HFF-Myc (cell line): ENCODE data around the gene SLC26A6.

Experiments
- DNase-seq: peaks from one replicate; pipeline ENCODE4 v3.0.0-alpha.2; 2011; ENCODE audit warnings: low read depth; ENCODE audit errors: extremely low read depth
- H3K4me3 ChIP-seq: replicated peaks from 2 replicates; pipeline ENCODE4 v1.5.1; 2011; ENCODE audit warnings: low read depth, mild to moderate bottlenecking, control low read depth, low read length
- TF ChIP-seq, protein P1 (sequence below): IDR thresholded peaks from 2 replicates; pipeline ENCODE4 v1.5.1; 2012; ENCODE audit warnings: mild to moderate bottlenecking, low read depth, low read length, control low read depth; ENCODE audit errors: missing control alignments

SLC26A6 gene

DNA sequence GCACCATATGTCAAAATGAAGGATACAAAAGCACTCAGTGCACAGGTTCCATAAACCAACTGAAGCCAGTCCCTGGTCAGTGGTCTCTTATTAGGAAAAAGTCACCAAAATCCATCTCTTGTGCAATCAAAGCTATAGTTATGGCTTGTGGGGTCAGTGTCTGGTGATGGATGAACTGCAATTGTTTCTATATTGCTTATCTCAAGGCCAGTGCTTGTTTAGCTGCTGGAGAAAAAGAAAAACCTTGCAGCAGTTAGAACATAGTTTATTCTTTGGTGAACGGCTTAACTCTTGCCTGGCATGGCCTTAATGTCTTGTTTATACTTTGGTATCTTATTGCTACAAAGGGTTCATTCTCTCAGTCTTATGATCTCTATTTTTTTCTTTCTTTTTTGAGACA, 23.0 kb downstream of the SLC26A6 start:
- no peak for DNase-seq
- no peak overlapping the region for H3K4me3 ChIP-seq
- TF ChIP-seq, protein P1, sequence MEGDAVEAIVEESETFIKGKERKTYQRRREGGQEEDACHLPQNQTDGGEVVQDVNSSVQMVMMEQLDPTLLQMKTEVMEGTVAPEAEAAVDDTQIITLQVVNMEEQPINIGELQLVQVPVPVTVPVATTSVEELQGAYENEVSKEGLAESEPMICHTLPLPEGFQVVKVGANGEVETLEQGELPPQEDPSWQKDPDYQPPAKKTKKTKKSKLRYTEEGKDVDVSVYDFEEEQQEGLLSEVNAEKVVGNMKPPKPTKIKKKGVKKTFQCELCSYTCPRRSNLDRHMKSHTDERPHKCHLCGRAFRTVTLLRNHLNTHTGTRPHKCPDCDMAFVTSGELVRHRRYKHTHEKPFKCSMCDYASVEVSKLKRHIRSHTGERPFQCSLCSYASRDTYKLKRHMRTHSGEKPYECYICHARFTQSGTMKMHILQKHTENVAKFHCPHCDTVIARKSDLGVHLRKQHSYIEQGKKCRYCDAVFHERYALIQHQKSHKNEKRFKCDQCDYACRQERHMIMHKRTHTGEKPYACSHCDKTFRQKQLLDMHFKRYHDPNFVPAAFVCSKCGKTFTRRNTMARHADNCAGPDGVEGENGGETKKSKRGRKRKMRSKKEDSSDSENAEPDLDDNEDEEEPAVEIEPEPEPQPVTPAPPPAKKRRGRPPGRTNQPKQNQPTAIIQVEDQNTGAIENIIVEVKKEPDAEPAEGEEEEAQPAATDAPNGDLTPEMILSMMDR: no peak

DNA sequence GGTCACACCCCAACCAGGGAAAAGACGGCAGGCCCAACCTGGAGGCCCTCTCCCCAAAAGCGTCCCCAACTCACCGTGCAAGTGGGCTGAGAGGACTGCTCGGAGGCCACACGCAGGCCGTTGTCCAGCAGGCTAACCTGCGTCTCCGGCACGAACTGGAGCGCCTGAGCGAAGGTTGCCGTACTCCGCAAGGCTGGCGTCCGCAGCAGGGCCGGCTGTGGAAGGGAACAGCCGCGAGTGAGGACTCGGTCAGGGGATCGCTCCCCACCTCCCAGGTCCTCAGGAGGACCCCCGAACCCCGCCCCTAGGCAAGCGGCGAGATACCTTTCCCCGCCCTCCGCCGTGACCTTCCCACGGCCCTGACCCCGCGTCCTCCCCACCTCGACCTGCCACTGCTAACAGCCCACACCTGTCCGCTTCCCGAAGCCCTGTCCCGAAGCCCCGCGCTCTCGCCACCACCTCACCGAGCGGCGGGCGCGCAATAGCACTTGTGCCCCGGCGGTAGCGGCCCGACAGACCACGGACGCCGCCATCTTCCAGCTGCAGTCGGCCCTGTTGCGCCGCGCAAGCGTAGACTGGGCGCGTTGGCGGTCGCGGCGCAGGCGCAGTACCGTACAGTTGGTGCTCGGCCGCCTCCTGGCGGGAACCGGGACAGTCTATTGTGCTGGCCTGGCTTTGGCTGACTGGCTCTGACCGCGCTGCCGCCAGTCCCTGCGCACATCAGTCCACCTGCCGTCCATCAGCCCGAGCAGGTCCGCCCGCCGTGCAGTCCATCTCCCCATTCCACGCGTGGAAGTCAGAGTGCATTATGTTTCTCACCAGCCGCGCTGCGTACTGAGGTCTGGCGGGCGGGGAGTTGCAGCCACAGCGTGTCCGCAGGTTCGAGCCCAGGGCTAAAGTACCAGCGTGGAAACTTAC, 25.9 kb downstream of the SLC26A6 start, which contains the start of gene UQCRC1:
TSS of gene UQCRC1 (minus strand) at position 559 of the 918 bp plus-strand sequence. CDS start at position 533, 26 bp downstream.
- DNase-seq: peak; percentile 67
- H3K4me3 ChIP-seq: peak within 1 kb of the TSS; percentile 97
- TF ChIP-seq, protein P1: peak; percentile 56

DNA sequence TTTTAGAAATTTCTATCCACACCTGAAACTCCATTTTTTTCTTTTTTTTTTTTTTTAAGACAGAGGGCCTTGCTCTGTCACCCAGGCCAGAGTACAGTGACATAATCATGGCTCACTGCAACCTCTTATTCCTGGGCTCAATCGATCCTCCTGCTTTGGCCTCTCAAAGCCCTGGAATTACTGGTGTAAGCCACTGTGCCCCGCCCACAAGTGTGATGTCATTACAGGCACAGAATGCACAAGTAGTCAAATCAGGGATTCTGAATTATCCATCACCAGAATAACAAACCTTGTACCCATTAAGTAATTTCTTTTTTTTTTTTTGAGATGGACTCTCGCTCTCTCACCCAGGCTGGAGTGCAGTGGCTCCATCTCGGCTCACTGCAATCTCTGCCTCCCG, 27.7 kb downstream of the SLC26A6 start:
- no peak overlapping the region for H3K4me3 ChIP-seq
- TF ChIP-seq, protein P1: no peak
- DNase-seq: no peak

DNA sequence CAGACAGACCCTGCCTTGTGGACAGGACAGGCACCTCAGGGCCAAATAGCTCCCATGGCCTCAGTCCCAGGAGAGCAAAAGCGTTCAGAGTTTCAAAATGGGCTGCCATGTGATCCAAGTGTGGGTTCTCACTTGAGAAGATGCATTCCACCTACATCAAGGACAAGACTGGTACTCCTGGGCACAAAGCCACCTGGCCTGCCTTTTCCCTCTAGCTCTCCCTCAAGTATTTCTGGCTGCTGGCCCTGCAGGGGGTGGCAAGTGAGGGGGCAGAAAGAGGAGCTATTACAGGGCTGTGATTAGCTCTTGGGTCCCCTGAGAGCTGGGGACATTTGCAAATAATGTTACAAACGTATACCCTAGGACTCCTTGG, 33.7 kb downstream of the SLC26A6 start:
- H3K4me3 ChIP-seq: no peak overlapping the region
- no peak for DNase-seq
- TF ChIP-seq, protein P1: no peak

DNA sequence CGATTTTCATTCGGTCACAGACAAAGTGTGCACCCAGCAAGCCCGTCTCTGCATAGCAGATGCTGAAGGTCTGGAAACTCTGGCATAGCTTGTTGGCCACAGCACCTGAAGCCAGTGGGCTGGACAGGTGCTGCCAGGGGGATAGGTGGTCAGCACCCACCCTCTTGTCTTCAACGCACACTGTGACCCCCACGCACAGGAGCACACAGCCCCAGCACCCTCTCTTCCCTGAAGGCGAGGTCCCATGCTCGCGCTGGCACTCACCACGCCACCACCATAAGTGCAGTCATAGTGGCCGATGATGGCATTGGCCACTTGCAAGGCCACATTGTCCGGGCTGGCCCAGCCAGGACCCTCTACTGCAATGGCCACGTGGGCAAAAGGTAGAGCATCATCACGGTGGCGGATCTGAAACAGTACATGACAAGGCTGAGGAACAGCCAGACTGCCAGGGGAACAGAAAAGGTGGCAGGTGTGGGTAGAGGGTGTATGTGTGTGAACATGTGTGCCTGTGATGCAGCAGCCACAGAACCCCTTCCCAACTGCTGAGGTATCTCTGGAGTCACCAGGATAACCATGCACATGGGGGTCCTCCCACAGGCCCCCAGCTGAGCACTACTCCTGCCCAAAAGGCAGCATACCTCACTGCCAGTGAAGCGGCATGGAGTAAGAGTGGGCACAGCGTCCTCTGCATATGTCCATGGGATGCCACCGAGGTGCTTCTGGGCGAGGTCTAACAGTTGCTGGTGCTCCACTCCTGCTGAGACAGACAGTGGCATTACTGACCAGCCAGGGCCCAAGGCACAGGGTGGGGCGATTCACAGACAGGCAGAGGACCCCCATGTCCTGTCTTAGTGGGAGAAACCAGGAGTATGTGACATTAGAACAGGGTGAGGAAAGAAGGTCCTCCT, 34.3 kb downstream of the SLC26A6 start:
- TF ChIP-seq, protein P1: no peak
- DNase-seq: no peak
- no peak overlapping the region for H3K4me3 ChIP-seq

DNA sequence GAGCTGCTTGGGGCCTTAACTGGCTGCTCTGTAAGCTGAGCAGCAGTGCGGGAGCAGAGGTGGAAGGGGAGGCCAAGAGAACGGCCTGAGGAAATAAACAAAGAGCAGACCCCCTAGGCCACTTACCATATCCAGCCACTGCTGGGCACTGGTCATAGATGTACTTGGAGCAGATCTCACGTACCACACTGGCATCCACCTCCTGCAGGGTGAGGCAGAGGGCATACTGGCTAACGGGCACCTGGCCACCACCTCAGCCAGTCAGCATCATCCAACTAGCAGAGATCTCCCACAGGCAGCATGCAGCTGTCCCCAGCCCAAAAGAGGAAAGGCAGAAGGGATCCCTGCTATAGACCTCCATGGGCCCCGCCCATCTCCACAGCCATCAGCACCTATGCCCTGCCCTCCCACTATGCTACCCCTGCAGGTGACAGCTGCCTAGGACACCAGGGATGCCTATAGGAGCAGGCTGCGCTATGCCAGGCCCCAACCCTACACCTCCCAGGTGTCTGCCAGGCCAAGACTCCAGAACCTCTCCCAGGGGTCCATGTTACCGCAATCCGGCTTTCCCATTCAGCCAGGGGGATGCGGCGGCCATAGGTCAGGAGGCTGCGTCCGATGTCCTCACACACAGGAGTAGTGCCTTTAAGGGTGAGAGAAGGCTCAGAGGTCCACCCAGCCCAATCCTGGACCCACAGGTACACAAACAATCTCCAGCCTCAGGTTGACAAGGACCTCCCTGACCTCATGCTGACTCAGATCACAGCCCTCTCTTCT, 35.6 kb downstream of the SLC26A6 start:
- DNase-seq: no peak
- H3K4me3 ChIP-seq: peak overlapping the region; percentile 27
- TF ChIP-seq, protein P1: no peak
